ENCODE data around the gene MRPS7.

The MRPS7 gene

DNA sequence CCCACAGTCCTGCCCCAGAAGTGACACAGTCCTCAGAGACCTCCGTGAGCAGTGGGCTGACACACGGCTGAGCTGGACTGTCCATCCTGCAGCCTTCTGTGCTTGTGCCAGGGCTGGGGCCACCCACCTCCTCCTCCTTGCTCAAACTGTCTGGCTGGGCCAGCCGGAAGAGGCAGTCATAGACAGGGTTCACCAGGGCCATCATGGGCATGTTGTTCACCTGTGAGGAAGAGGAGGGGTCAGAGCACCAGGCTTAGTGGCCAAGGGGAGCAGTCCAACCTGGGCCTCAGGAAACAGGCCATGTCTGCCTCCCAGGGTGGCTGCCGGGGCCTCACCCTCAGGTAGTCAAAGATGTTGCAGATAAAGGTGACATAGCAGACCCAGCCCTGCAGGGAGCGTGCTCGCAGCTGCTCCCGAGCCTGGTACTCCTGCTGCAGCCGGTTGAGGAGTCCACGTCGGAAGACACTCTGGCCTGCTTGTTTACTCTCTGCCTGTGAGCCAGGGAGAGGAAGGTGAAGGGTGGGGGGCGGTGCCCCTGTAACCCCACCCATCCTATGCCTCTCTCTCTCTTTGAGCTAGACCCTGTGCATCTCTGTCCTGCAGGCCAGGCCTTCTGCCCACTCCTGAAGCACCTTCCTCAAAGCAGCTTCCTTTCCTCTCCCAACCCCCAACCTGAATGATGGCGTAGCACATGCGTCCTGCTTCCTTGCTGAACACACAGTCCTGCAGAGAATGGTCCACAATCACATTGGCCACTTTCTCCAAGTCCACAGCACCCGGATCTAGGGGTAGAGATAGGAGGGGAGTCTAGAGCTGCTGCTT, 5.9 kb downstream of the MRPS7 start (continued):
- TF ChIP-seq ZNF548 (tag by site-specific recombination; IDR thresholded peaks at IDR 0.05) (no peak), ZNF830 (tag by site-specific recombination; IDR thresholded peaks at IDR 0.05; ENCODE audit: low read depth) (no peak), ZNF140 (tag by site-specific recombination; IDR thresholded peaks at IDR 0.05) (no peak), ZNF175 (tag by site-specific recombination; IDR thresholded peaks at IDR 0.05) (no peak), ZNF837 (tag by site-specific recombination; IDR thresholded peaks at IDR 0.05) (no peak), ZBTB20 (tag by site-specific recombination; IDR thresholded peaks at IDR 0.05) (peak; percentile 93), ZNF148 (tag by site-specific recombination; IDR thresholded peaks at IDR 0.05; ENCODE audit: borderline replicate concordance) (no peak), ZNF600 (tag by site-specific recombination; IDR thresholded peaks at IDR 0.05) (peak; percentile 90), KLF7 (tag by site-specific recombination; IDR thresholded peaks at IDR 0.05; ENCODE audit: borderline replicate concordance) (no peak), ZNF747 (tag by site-specific recombination; IDR thresholded peaks at IDR 0.05) (no peak), ZNF513 (tag by site-specific recombination; IDR thresholded peaks at IDR 0.05) (peak; percentile 38; the same call in 1 of the 2 replicates), ZFP37 (tag by site-specific recombination; IDR thresholded peaks at IDR 0.05) (no peak), HOXA7 (CRISPR knock-in tag; IDR thresholded peaks at IDR 0.05; ENCODE audit: borderline replicate concordance) (no peak), ZNF266 (tag by site-specific recombination; IDR thresholded peaks at IDR 0.05; ENCODE audit: low read depth) (no peak), ZEB2 (tag by site-specific recombination; IDR thresholded peaks at IDR 0.05) (peak; percentile 43; the same call in 1 of the 2 replicates), ZNF596 (tag by site-specific recombination; IDR thresholded peaks at IDR 0.05) (no peak), ZBTB1 (tag by site-specific recombination; IDR thresholded peaks at IDR 0.05) (no peak), ZNF558 (tag by site-specific recombination; IDR thresholded peaks at IDR 0.05) (no peak), YY2 (tag by site-specific recombination; IDR thresholded peaks at IDR 0.05) (no peak), ZNF16 (tag by site-specific recombination; IDR thresholded peaks at IDR 0.05; ENCODE audit: low read depth) (no peak), PRDM4 (tag by site-specific recombination; IDR thresholded peaks at IDR 0.05) (no peak), ZNF776 (tag by site-specific recombination; IDR thresholded peaks at IDR 0.05; ENCODE audit: borderline replicate concordance) (no peak), KLF1 (tag by site-specific recombination; IDR thresholded peaks at IDR 0.05) (peak; percentile 90), ZNF202 (tag by site-specific recombination; IDR thresholded peaks at IDR 0.05; ENCODE audit: borderline replicate concordance) (no peak), ZBTB48 (tag by site-specific recombination; IDR thresholded peaks at IDR 0.05) (no peak), ZNF19 (tag by site-specific recombination; IDR thresholded peaks at IDR 0.05; ENCODE audit: low read depth) (no peak), PRDM6 (tag by site-specific recombination; IDR thresholded peaks at IDR 0.05) (no peak)
- TF ChIP-seq, protein P1, sequence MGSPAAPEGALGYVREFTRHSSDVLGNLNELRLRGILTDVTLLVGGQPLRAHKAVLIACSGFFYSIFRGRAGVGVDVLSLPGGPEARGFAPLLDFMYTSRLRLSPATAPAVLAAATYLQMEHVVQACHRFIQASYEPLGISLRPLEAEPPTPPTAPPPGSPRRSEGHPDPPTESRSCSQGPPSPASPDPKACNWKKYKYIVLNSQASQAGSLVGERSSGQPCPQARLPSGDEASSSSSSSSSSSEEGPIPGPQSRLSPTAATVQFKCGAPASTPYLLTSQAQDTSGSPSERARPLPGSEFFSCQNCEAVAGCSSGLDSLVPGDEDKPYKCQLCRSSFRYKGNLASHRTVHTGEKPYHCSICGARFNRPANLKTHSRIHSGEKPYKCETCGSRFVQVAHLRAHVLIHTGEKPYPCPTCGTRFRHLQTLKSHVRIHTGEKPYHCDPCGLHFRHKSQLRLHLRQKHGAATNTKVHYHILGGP (tag by site-specific recombination; IDR thresholded peaks at IDR 0.05), result no peak
- TF ChIP-seq, protein P2, sequence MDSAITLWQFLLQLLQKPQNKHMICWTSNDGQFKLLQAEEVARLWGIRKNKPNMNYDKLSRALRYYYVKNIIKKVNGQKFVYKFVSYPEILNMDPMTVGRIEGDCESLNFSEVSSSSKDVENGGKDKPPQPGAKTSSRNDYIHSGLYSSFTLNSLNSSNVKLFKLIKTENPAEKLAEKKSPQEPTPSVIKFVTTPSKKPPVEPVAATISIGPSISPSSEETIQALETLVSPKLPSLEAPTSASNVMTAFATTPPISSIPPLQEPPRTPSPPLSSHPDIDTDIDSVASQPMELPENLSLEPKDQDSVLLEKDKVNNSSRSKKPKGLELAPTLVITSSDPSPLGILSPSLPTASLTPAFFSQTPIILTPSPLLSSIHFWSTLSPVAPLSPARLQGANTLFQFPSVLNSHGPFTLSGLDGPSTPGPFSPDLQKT (IDR thresholded peaks at IDR 0.05; ENCODE audit: borderline replicate concordance, low read depth, low read length), result no peak

Data from HEK293 (cell line).